Measurements from ENCODE around the gene UVRAG. TPM values are rescaled to one million over a fixed set of nuclear protein-coding genes. Genes with fewer than 3 reads are reported as not detected.

UVRAG gene
- polyA plus RNA-seq, 6 donors from 2014 or later, result 39.6 to 94.0 (median 70.8) TPM

Other genes starting within 250 kb of the UVRAG start
- under 1 TPM in 3 of 6 donors, not detected in 3; 0.16 to 0.32 (median 0.23) TPM for gene MAP6, start 146.2 kb upstream of the UVRAG start, polyA plus RNA-seq (ENCODE audit: low read depth in 6 of 6)
- gene MOGAT2, start 97.4 kb upstream of the UVRAG start, polyA plus RNA-seq (ENCODE audit: low read depth in 6 of 6), result not detected
- 10 to 100 TPM in 2 of 6 donors, 1 to 10 TPM in 4; 3.1 to 14.6 (median 7.6) TPM for gene DGAT2, start 46.4 kb upstream of the UVRAG start, polyA plus RNA-seq (ENCODE audit: low read depth in 6 of 6)